Measurements from ENCODE around the gene WBP11. TPM values are rescaled to one million over a fixed set of nuclear protein-coding genes. Genes with fewer than 3 reads are reported as not detected.
A peak's percentile ranks its signal among the peaks of the same experiment; 100 is the strongest.

Gene WBP11
- polyA plus RNA-seq, 1 donor (not counting 4 experiments of a cell fraction or from before 2014, with no cell fraction given): 13.1 TPM

DNA sequence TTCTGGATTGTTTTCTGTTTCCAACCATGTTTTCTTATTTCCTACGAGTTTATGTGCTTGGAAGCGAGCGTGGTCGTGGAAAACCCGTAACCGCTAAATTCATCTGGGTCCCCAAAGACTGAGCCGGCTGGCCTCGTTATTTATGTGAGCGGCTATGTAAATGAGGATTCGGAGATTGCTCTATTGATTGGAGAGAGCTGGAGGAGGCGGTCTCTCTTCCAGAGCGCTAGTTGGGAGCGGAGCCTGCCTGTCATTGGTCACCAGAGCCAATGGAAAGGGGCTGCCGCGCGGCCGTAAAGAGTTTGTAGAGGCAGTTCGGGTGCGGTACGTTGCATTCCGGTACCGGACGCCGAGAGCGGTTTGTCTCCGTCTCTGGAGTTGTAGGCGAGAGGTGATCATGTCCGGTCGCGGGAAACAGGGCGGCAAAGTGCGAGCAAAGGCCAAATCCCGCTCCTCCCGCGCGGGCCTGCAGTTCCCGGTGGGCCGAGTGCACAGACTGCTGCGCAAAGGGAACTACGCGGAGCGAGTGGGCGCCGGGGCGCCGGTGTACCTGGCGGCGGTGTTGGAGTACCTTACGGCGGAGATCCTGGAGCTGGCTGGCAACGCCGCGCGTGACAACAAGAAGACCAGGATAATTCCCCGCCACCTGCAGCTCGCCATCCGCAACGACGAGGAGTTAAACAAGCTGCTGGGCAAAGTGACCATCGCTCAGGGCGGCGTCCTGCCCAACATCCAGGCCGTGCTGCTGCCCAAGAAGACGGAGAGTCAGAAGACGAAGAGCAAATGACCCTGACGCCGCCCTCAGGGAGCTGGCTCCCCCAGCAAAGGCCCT is 29.0 kb downstream of the WBP11 start:
- H3K4me2 ChIP-seq (ENCODE audit: control insufficient read depth, extremely low read depth, insufficient read depth, low read depth, low read length): peak overlapping the region; percentile 84
- peak overlapping the region; percentile 89 for H3K27ac ChIP-seq (ENCODE audit: control insufficient read depth, insufficient read depth, low read length)
- peaks cover 14% of the 10 kb centered on the region for H3K79me2 ChIP-seq (ENCODE audit: control insufficient read depth, insufficient read depth, low read length)
- H4K20me1 ChIP-seq (ENCODE audit: control insufficient read depth, extremely low read depth, insufficient read depth, low read length): no peaks in the 10 kb centered on the region
- H3K9me3 ChIP-seq (ENCODE audit: control insufficient read depth, low read depth, low read length): no peaks in the 10 kb centered on the region
- no peaks in the 10 kb centered on the region for H3K9me1 ChIP-seq (ENCODE audit: control insufficient read depth, extremely low read depth, insufficient read depth, low read length)
- DNase-seq (ENCODE audit: low read depth, low spot score): no peak
- peak overlapping the region; percentile 88 for H3K9ac ChIP-seq (ENCODE audit: control insufficient read depth, extremely low read depth, insufficient read depth, low read length)
- peak overlapping the region; percentile 75 to 84 (median 80) for H3K4me3 ChIP-seq (ENCODE audit: control insufficient read depth in 2 of 3, extremely low read depth in 1 of 3, insufficient read depth in 2 of 3, low read depth in 1 of 3, low read length in 3 of 3)
- H3K36me3 ChIP-seq (ENCODE audit: control insufficient read depth in 2 of 2, extremely low read depth in 1 of 2, insufficient read depth in 2 of 2, low read length in 2 of 2): no peaks in the 10 kb centered on the region
- TF ChIP-seq EZH2 (IDR thresholded peaks at IDR 0.05; ENCODE audit: low read length): no peak
- TF ChIP-seq, protein P1, sequence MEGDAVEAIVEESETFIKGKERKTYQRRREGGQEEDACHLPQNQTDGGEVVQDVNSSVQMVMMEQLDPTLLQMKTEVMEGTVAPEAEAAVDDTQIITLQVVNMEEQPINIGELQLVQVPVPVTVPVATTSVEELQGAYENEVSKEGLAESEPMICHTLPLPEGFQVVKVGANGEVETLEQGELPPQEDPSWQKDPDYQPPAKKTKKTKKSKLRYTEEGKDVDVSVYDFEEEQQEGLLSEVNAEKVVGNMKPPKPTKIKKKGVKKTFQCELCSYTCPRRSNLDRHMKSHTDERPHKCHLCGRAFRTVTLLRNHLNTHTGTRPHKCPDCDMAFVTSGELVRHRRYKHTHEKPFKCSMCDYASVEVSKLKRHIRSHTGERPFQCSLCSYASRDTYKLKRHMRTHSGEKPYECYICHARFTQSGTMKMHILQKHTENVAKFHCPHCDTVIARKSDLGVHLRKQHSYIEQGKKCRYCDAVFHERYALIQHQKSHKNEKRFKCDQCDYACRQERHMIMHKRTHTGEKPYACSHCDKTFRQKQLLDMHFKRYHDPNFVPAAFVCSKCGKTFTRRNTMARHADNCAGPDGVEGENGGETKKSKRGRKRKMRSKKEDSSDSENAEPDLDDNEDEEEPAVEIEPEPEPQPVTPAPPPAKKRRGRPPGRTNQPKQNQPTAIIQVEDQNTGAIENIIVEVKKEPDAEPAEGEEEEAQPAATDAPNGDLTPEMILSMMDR (optimal IDR thresholded peaks at IDR 0.05 in 1 of 3, IDR thresholded peaks at IDR 0.05 in 1 of 3, conservative IDR thresholded peaks at IDR 0.05 in 1 of 3; ENCODE audit: extremely low read depth in 1 of 3, insufficient read depth in 2 of 3, low read length in 3 of 3): peak in 1 of 3 experiments; percentile 2
- H3K27me3 ChIP-seq (ENCODE audit: control insufficient read depth, extremely low read depth, insufficient read depth, low read length): no peaks in the 10 kb centered on the region
- H2AFZ ChIP-seq (ENCODE audit: control insufficient read depth, low read length): peak overlapping the region; percentile 97
- dilution Hi-C loops (cut with MboI; ENCODE audit: extremely low pct_ligation_motif_present, low sequenced_read_pairs): no loop called here
- H3K4me1 ChIP-seq (ENCODE audit: control insufficient read depth, extremely low read depth, insufficient read depth, low read length): peaks cover 21% of the 10 kb centered on the region
- FAIRE-seq: peak; percentile 29

GRCh38 chr12:14773685-14774073 is 29.6 kb downstream of the WBP11 start:
- no peaks in the 10 kb centered on the region for H3K9me1 ChIP-seq (ENCODE audit: control insufficient read depth, extremely low read depth, insufficient read depth, low read length)
- H3K4me3 ChIP-seq (ENCODE audit: control insufficient read depth in 2 of 3, extremely low read depth in 1 of 3, insufficient read depth in 2 of 3, low read depth in 1 of 3, low read length in 3 of 3): peak overlapping the region; percentile 75 to 84 (median 80)
- no peaks in the 10 kb centered on the region for H4K20me1 ChIP-seq (ENCODE audit: control insufficient read depth, extremely low read depth, insufficient read depth, low read length)
- no peaks in the 10 kb centered on the region for H3K27me3 ChIP-seq (ENCODE audit: control insufficient read depth, extremely low read depth, insufficient read depth, low read length)
- H3K9ac ChIP-seq (ENCODE audit: control insufficient read depth, extremely low read depth, insufficient read depth, low read length): peak overlapping the region; percentile 88
- no peak for DNase-seq (ENCODE audit: low read depth, low spot score)
- H3K4me2 ChIP-seq (ENCODE audit: control insufficient read depth, extremely low read depth, insufficient read depth, low read depth, low read length): peak overlapping the region; percentile 84
- H2AFZ ChIP-seq (ENCODE audit: control insufficient read depth, low read length): peak overlapping the region; percentile 97
- H3K36me3 ChIP-seq (ENCODE audit: control insufficient read depth in 2 of 2, extremely low read depth in 1 of 2, insufficient read depth in 2 of 2, low read length in 2 of 2): no peaks in the 10 kb centered on the region
- H3K4me1 ChIP-seq (ENCODE audit: control insufficient read depth, extremely low read depth, insufficient read depth, low read length): peaks cover 27% of the 10 kb centered on the region
- peak overlapping the region; percentile 65 for H3K27ac ChIP-seq (ENCODE audit: control insufficient read depth, insufficient read depth, low read length)
- H3K79me2 ChIP-seq (ENCODE audit: control insufficient read depth, insufficient read depth, low read length): peaks cover 14% of the 10 kb centered on the region
- H3K9me3 ChIP-seq (ENCODE audit: control insufficient read depth, low read depth, low read length): no peaks in the 10 kb centered on the region
- dilution Hi-C loops (cut with MboI; ENCODE audit: extremely low pct_ligation_motif_present, low sequenced_read_pairs): no loop called here
- TF ChIP-seq, protein P1 (optimal IDR thresholded peaks at IDR 0.05 in 1 of 3, IDR thresholded peaks at IDR 0.05 in 1 of 3, conservative IDR thresholded peaks at IDR 0.05 in 1 of 3; ENCODE audit: extremely low read depth in 1 of 3, insufficient read depth in 2 of 3, low read length in 3 of 3): no peak
- no peak for TF ChIP-seq EZH2 (IDR thresholded peaks at IDR 0.05; ENCODE audit: low read length)
- FAIRE-seq: no peak

Data from keratinocyte (primary cell).